Activated naive CD8-positive, alpha-beta T cell treated with anti-CD3 and anti-CD28 coated beads, Interleukin-2, amount 50 U/mL, for 24 hours (primary cell): ENCODE results near the gene DLG5.

Experiments used
- ATAC-seq: fragments of 150-1000 bp; cut with Tn5 transposase; one replicate; pipeline ENCODE4 v1.10.0; 2021
- DNase-seq: peaks from one replicate; pipeline ENCODE4 v3.0.0; 2021
- H3K27ac Mint-ChIP-seq: one replicate; pipeline ENCODE4 v1.8.0; 2021; ENCODE audit warnings: mild to moderate bottlenecking, mixed read lengths
- H3K27me3 Mint-ChIP-seq: one replicate; pipeline ENCODE4 v1.8.0; 2021; ENCODE audit warnings: mixed read lengths
- H3K36me3 Mint-ChIP-seq: one replicate; pipeline ENCODE4 v1.8.0; 2021; ENCODE audit warnings: low read depth, mixed read lengths
- H3K4me1 Mint-ChIP-seq: one replicate; pipeline ENCODE4 v1.8.0; 2021; ENCODE audit warnings: mixed read lengths
- H3K4me3 Mint-ChIP-seq: one replicate; pipeline ENCODE4 v1.8.0; 2021; ENCODE audit warnings: mild to moderate bottlenecking, moderate library complexity, mixed read lengths
- H3K9me3 Mint-ChIP-seq: one replicate; pipeline ENCODE4 v1.8.0; 2021; ENCODE audit warnings: mixed read lengths

DLG5 gene

DNA sequence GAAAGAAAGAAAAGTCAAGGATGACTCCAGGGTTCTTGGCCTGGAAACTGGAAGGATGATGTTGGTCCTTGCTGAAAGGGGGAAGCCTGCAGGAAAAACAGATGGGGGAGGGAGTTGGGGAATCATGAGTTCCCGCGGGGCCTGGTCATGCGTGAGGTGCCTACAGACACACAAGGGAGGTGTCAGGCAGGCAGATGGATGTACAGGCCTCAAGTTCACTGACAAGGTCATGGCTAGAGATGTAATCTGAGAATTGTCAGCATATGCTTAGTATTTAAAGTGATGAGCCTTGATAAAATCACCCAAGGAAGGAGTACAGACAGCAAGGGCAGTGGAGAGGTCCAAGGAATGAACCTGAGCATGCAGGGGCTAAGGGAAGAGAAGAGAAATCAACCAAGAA, 46.8 kb downstream of the DLG5 start:
- DNase-seq (no peak), ATAC-seq (no peak)
- peaks cover 5% of the 10 kb centered on the region for H3K4me1 Mint-ChIP-seq
- H3K9me3 Mint-ChIP-seq = no peaks in the 10 kb centered on the region
- no peak overlapping the region for H3K4me3 Mint-ChIP-seq
- H3K27ac Mint-ChIP-seq = no peak overlapping the region
- H3K36me3 Mint-ChIP-seq = no peaks in the 10 kb centered on the region
- H3K27me3 Mint-ChIP-seq = peaks cover 10% of the 10 kb centered on the region

DNA sequence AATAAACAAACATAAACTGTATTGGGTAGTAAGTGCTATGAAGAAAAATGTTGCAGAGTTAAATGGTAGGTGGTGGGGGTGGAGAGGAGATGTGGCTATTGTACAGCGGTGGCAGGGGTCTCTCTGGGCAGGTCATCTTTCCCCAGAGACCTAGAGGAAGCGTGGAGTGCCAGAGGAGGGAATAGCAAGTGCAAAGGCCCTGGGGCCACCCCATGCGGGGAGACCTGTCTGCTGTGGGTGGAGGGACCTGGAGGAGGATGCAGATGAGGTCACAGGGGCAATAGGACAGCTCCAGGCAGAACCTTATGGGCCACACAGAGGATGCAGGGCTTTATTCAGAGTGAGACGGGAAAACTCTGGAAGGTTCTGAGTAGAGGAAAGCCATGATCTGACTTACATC, 47.5 kb downstream of the DLG5 start:
- Mint-ChIP-seq H3K9me3 (no peaks in the 10 kb centered on the region), H3K27ac (no peak overlapping the region), H3K4me3 (no peak overlapping the region), H3K36me3 (no peaks in the 10 kb centered on the region), H3K4me1 (peaks cover 11% of the 10 kb centered on the region), H3K27me3 (peaks cover 10% of the 10 kb centered on the region)
- ATAC-seq (no peak), DNase-seq (no peak)

DNA sequence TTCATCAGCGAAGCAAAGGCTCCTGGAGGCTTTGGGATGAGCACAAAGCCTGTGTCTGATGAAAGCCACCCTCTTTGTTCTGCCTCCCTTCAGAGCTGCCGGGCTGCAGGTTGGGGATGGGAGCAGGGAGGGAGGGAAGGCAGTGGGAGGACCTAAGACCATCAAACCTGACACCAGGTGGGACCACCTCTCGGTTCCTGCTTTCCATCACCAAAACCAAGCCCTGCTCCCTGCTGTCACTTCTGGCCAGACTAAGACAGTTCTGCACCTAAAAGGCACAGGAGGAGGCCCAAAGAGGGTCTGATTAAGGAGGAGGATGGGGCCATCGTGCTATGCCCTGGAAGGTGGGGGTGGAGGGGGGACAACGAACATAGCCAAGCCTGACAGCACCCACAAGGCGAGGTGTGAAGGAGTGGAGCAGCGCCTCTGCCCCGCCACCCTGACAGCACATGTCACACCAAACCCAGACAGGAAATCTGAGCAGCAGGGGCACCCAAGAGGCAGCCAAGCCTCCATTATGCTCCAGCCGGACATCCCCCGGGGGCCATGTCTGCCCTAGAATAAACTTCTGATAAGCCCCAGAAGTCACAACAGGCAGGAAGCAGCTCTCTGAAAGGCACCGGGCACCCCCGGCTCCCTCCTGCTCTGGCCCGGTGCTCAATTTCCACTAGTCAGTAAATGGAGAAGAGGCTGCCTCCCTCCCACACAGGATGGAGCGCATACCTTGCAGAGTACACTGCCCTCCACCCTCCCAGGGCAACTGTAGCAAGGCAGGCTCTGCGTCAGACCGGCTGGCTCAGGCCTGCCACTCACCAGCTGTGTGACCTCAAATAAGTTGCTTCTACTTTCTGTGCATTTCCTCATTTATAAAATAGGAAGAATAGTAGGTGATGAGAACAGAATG, 48.9 kb downstream of the DLG5 start:
- ATAC-seq = peak; percentile 40
- Mint-ChIP-seq H3K27me3 (peaks cover 10% of the 10 kb centered on the region), H3K36me3 (no peaks in the 10 kb centered on the region), H3K4me3 (no peak overlapping the region), H3K4me1 (peaks cover 25% of the 10 kb centered on the region), H3K27ac (no peak overlapping the region), H3K9me3 (no peaks in the 10 kb centered on the region)
- DNase-seq = peak; percentile 28

DNA sequence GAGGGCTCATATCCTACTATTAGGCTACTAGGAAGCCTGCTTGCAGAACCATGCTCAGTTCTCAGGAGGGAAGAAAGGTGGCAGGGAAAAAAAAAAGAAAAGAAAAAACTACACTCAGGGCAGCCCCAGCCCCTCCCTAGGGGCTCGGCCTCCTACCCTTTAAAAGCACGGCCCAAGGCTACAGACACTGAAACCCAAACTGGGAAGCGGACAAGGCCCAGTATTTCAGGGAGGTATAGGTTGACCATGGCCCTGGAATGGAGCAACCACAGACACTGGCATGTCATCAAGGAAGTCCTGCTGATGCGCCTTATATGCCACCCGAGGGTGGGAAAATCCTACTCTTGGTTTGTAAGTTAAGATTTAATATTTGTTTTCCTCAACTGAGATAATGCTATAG, 50.8 kb downstream of the DLG5 start:
- peaks cover 10% of the 10 kb centered on the region for H3K27me3 Mint-ChIP-seq
- peaks cover 26% of the 10 kb centered on the region for H3K4me1 Mint-ChIP-seq
- H3K9me3 Mint-ChIP-seq = no peaks in the 10 kb centered on the region
- ATAC-seq (no peak), DNase-seq (no peak)
- no peak overlapping the region for H3K4me3 Mint-ChIP-seq
- no peak overlapping the region for H3K27ac Mint-ChIP-seq
- H3K36me3 Mint-ChIP-seq = no peaks in the 10 kb centered on the region

DNA sequence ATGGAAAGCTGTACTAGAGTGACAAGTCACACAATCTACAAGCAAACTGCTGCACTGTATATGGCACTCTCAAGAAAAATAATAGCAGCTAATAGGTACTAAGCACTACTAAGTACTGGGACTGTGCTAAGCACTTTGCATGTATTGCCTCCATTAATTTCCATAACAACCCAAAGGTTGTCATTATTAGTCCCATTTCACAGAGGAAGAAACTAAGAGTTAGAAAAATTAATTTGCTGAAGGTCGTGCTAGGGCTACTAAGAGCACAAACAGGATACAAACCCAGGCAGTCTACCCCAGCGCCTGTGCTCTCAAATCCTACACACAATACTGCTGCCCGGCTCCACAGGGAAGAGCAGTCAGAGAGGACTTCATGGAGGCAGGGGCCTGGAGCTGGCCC, 51.7 kb downstream of the DLG5 start:
- ATAC-seq = no peak
- Mint-ChIP-seq H3K4me1 (peaks cover 26% of the 10 kb centered on the region), H3K9me3 (no peaks in the 10 kb centered on the region), H3K36me3 (no peaks in the 10 kb centered on the region), H3K27me3 (peaks cover 9% of the 10 kb centered on the region), H3K4me3 (no peak overlapping the region), H3K27ac (no peak overlapping the region)
- no peak for DNase-seq

DNA sequence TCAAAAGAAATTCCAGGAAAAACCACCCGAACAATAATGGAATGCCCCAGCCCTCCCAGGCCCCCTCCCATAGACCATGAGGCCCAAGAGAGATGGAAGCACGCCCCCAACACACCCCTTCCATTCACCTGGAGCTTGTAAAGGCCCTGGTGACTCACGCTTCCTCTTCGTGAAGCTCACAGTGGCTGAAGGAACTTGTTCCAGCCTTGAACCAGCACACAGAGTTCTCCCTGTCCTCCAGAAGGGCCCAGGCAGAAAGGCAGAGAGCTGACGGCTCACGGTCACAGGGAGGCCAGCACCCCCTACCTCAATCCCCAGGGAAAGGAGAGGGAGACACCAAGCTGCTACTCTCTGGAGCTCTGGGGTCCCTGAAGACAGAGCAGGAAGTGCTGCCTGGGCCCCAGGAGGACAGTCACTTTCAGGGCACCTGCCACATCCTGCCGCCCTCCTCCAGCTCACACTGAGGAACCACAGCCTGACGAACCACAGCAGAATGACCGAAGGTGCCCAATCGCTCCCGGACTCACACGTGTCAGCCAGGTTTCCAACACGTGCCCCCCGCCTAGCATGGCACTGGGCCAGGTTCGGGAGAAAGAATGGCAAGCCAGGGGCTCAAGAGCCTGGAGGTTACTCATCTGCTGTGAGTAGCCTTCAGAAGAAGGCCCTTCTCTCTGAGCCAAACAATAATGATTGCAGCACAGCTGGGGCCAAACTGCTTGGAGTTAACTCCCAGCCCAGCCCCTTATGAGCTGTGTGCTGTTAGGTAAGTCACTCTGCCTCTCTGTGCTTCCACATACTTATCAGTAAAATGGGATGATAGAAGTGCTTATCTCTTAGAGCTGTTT, 52.8 kb downstream of the DLG5 start:
- no peaks in the 10 kb centered on the region for H3K36me3 Mint-ChIP-seq
- no peaks in the 10 kb centered on the region for H3K9me3 Mint-ChIP-seq
- peaks cover 26% of the 10 kb centered on the region for H3K4me1 Mint-ChIP-seq
- peaks cover 7% of the 10 kb centered on the region for H3K27me3 Mint-ChIP-seq
- DNase-seq (peak; percentile 62), ATAC-seq (peak; percentile 88)
- no peak overlapping the region for H3K4me3 Mint-ChIP-seq
- peak overlapping the region; percentile 77 for H3K27ac Mint-ChIP-seq

DNA sequence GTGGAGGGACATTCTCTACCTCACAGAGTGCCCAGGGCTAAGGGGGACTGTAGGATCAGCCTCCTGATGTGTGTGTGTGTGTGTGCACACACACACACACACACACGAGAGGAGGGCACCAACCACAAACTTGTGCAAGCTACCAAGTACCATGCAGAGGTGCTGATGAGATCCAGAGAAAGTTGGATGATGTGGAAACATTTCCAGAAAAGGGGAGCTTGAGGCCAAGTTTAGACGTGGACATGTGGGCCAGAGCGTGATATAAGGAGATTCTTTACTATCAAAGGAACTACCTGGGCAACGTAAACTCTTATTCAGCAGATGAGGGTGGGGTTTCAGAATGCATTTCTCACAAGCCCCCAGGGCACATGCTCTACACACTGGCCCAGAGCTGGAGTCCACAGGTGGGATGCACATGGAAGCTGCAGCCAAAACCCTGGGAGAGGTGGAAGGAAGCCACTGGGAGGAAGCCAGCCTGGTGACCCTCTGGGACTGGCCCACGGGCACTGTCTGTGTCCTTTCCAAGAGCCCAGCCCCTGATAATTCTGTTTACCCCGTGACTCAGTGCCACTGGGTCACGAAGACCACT, 53.5 kb downstream of the DLG5 start:
- no peaks in the 10 kb centered on the region for H3K9me3 Mint-ChIP-seq
- H3K4me3 Mint-ChIP-seq = no peak overlapping the region
- peak overlapping the region; percentile 77 for H3K27ac Mint-ChIP-seq
- H3K27me3 Mint-ChIP-seq = peaks cover 2% of the 10 kb centered on the region
- no peaks in the 10 kb centered on the region for H3K36me3 Mint-ChIP-seq
- DNase-seq (no peak), ATAC-seq (no peak)
- peaks cover 25% of the 10 kb centered on the region for H3K4me1 Mint-ChIP-seq

DNA sequence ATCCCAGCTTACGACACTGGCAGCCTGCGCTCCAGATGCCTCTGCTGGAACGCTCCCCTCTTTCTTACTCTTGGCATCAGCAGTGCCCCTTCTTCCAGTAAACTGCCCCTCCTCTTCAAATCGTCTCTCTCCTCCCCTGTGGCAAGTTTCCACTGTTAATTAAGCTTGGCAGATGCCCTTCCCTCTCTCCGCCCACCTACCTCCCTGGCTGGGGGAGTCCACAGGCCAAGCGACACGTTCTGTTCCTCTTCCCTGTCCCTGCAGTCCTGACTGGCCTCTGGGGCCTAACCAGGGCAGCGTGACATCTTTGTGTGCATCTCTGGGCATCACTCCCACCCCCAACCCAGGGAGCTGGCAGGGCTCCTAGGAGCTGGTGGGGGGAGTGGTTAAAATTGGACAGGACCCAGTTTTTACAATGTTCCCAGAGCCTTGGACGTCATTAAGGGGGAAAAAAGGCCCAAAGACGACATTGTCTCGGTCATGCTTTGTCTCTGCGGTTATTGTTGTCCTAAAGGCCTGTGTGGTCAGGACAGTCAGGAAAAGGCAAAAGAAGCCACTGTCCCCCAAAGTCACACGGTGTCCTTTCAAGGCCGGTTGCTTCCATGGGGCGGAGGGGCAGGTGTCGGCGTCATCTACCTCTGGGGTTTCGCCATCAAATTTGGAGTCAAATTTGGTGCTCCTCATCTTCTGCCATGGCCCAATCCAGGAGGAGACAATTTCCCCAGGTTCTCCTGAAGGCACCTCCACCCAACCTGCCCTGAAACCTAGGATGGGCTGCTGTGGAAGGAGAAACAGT, 54.2 kb downstream of the DLG5 start:
- H3K36me3 Mint-ChIP-seq = no peaks in the 10 kb centered on the region
- no peaks in the 10 kb centered on the region for H3K27me3 Mint-ChIP-seq
- H3K27ac Mint-ChIP-seq = no peak overlapping the region
- ATAC-seq (no peak), DNase-seq (no peak)
- H3K9me3 Mint-ChIP-seq = no peaks in the 10 kb centered on the region
- H3K4me1 Mint-ChIP-seq = peaks cover 23% of the 10 kb centered on the region
- no peak overlapping the region for H3K4me3 Mint-ChIP-seq

DNA sequence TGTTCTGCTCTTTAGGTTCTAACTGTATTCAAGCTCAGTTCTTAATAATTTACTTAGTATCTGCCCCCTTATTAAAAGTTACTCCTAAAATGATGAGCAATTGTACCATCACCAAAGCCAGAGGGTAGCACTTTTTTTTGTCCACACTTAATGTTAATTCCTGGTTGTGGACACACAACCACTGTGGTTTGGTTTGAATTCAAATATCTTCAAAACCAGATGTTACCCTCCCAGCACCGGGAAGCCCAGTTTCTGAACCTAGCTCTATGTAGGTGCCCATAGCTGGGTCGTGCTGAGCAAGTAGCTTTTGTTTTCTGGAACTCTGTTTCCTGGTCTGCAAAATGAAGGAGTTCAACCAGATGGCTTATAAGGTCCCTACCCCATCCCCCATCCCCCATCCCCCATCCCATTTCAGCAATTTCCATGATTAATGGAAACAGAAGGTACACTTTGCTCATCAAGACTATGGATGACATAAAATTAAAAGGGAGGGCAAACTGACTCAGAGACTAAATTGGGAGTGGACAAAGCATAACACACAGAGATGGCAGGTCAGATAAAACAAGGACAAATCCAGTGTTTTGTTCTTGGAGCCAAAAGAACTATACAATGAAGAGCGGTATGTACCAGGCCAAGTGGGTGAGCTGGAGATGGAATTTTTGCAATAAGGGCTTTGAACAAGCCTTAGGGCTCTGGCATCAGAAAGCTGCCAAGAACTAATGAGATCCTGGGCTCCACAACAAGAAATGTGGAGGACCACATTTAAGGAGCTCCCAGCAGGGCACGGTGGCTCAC, 56.7 kb downstream of the DLG5 start:
- H3K36me3 Mint-ChIP-seq = no peaks in the 10 kb centered on the region
- DNase-seq (no peak), ATAC-seq (no peak)
- no peaks in the 10 kb centered on the region for H3K27me3 Mint-ChIP-seq
- H3K9me3 Mint-ChIP-seq = no peaks in the 10 kb centered on the region
- H3K27ac Mint-ChIP-seq = no peak overlapping the region
- no peak overlapping the region for H3K4me3 Mint-ChIP-seq
- peaks cover 26% of the 10 kb centered on the region for H3K4me1 Mint-ChIP-seq

DNA sequence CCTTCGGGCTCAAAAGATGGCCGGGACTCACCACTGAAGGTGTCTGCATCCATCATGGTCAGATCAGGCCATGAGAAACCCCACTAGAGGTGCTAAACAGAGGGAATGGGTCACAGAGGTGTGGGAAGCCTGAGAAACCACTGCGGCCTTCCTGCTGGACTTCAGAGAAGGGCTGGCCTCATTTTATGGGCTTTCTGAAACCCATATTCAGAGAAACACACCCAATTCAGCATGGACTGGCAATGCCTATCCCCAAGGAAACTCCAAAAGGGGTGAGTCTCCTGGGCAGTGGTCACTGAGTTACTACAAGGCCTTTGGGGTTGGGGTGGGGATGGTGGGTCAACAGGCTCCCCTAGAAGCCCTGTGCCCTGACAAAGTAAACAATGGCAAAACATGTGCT, 58.0 kb downstream of the DLG5 start:
- DNase-seq = no peak
- Mint-ChIP-seq H3K9me3 (no peaks in the 10 kb centered on the region), H3K4me1 (peaks cover 15% of the 10 kb centered on the region), H3K27me3 (no peaks in the 10 kb centered on the region), H3K27ac (no peak overlapping the region), H3K36me3 (no peaks in the 10 kb centered on the region), H3K4me3 (no peak overlapping the region)
- no peak for ATAC-seq

DNA sequence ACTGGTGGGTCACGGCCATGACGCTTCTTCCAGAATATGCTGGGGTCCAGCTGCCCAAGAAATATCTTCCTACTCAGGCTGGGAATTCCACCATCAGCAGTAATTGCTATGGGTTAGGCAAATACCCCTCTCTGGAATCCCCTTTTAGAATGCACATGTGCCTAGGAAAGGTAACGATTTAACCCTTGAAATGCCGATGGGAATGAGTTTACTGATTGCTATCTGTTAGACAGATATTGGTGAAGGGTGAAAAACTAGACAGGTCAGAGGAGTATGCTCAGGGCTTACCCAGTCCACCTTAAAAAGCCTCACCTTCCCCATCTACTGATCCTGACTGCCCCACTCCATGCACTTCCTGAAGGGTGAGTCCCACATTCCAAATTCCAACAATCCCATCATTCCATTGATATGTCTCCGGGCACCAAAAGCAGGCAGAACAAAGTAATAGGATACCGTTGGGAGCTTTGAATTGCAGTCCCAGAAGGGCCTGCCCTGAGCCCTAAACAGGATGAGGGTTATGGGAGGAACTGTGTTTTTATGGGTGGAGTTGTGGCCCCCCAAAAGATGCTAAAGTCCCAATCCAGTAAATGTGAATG, 59.3 kb downstream of the DLG5 start:
- Mint-ChIP-seq H3K9me3 (no peaks in the 10 kb centered on the region), H3K36me3 (no peaks in the 10 kb centered on the region), H3K4me1 (peaks cover 5% of the 10 kb centered on the region), H3K4me3 (no peak overlapping the region), H3K27me3 (no peaks in the 10 kb centered on the region), H3K27ac (no peak overlapping the region)
- ATAC-seq (no peak), DNase-seq (no peak)

DNA sequence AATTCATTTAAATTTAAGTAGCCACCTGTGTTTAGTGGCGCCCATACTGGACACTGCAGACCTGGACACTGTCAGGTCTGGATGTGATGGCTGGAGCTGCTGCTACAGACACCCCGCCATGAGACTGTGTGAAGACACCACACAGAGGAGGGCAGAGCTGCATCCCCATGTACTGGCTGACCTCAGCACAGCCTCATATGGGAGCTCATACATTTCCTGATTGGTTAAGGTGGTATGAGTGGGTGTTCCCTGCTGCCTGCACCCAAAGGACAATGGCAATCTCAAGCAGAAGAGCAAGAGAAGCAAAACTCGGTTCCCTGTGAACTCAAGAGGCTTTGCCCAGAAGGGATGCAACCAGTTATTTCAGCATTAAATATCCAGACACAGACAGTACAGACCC, 60.0 kb downstream of the DLG5 start:
- Mint-ChIP-seq H3K9me3 (no peaks in the 10 kb centered on the region), H3K27me3 (no peaks in the 10 kb centered on the region), H3K27ac (no peak overlapping the region), H3K36me3 (no peaks in the 10 kb centered on the region), H3K4me1 (peaks cover 5% of the 10 kb centered on the region), H3K4me3 (no peak overlapping the region)
- ATAC-seq (peak; percentile 12), DNase-seq (no peak)

DNA sequence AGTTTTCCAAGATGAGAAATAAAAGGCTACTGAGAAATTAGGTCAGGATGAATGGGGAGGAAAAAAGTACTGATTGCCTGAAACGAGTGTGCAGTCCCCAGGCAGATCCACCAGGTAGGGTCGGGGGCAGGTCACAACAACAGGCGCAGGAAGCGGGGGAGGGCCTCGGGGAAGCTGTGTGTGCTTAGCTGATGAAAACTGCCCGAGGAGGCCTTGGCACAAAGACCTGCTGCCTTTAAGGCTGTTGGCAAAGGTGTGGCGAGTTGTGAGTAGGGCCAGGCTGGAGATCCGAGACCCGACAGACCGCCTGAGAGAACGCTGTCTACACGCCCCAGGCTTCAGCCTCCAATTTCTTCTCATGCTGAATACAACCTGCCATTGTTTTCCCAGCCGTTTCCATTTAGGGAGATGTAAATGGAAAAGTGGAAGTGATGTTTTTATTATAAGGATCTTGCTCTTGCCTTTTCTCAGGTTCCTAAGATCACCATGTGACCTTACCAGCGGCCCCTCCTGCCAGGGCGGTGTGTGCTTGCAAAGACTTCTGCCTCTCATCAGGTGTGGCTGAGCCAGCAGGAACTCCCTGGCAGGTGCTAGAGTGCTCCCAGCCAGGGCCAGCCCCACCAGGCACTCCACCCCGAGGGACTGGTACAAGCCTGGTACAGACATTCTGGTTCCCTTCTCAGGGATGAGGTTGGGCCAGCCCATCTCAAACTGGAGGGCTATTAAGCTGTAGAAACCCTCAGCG, 60.8 kb downstream of the DLG5 start:
- H3K27me3 Mint-ChIP-seq = no peaks in the 10 kb centered on the region
- no peak for ATAC-seq
- no peak for DNase-seq
- H3K9me3 Mint-ChIP-seq = no peaks in the 10 kb centered on the region
- no peak overlapping the region for H3K4me3 Mint-ChIP-seq
- H3K27ac Mint-ChIP-seq = no peak overlapping the region
- H3K4me1 Mint-ChIP-seq = peaks cover 5% of the 10 kb centered on the region
- H3K36me3 Mint-ChIP-seq = no peaks in the 10 kb centered on the region
